CD4-positive, alpha-beta T cell treated with Interleukin-17A for 4 hours (primary cell): ENCODE results near the gene LIPK.
"Not testable (repeated sequence)": the region's sequence is repeated elsewhere in the genome, so short reads cannot be mapped to it uniquely, and the experiment has no call there.

ENCODE experiments used
- DNase-seq: peaks from one replicate; pipeline ENCODE4 v3.0.0-alpha.2; 2020; ENCODE audit warnings: mixed read lengths

LIPK gene

GRCh38 chr10:88705958-88706357, at the start of gene LIPK:
Gene LIPK (plus strand): TSS chr10:88706249. CDS start chr10:88724544, 18,295 bp downstream.
- no peak for DNase-seq

GRCh38 chr10:88657901-88658300, 48.1 kb upstream of the LIPK start:
- no peak for DNase-seq

- DNase-seq: no peak
Measured at GRCh38 chr10:88659725-88660597, 46.1 kb upstream of the LIPK start.

GRCh38 chr10:88660598-88660884, 45.5 kb upstream of the LIPK start:
- DNase-seq: no peak

- DNase-seq: no peak
Measured at GRCh38 chr10:88661018-88661417, 45.0 kb upstream of the LIPK start.

GRCh38 chr10:88661577-88661976, 44.5 kb upstream of the LIPK start:
- no peak for DNase-seq

GRCh38 chr10:88663153-88663552, 42.9 kb upstream of the LIPK start:
- not testable (repeated sequence) for DNase-seq

GRCh38 chr10:88664142-88664541, 41.9 kb upstream of the LIPK start, which contains the start of gene LIPF:
Gene LIPF (plus strand): TSS chr10:88664442. CDS start chr10:88667298, 2,856 bp downstream.
- no peak for DNase-seq

GRCh38 chr10:88668465-88668864, 37.6 kb upstream of the LIPK start:
- no peak for DNase-seq

- DNase-seq: no peak
Measured at GRCh38 chr10:88670497-88670896, 35.6 kb upstream of the LIPK start.

- DNase-seq: no peak
Measured at GRCh38 chr10:88672041-88672440, 34.0 kb upstream of the LIPK start.

GRCh38 chr10:88676283-88677060, 29.6 kb upstream of the LIPK start:
- no peak for DNase-seq

- DNase-seq: no peak
Measured at GRCh38 chr10:88680958-88681357, 25.1 kb upstream of the LIPK start.

GRCh38 chr10:88682491-88682890, 23.6 kb upstream of the LIPK start:
- DNase-seq: no peak

- peak; percentile 5 for DNase-seq
Measured at GRCh38 chr10:88687853-88688467, 18.1 kb upstream of the LIPK start.

- DNase-seq: no peak
Measured at GRCh38 chr10:88689366-88689765, 16.7 kb upstream of the LIPK start.

GRCh38 chr10:88693392-88694020, 12.5 kb upstream of the LIPK start:
- DNase-seq: no peak

- DNase-seq: no peak
Measured at GRCh38 chr10:88702848-88703597, 3.0 kb upstream of the LIPK start.

GRCh38 chr10:88707429-88708155, 1.5 kb downstream of the LIPK start:
- DNase-seq: no peak

- not testable (repeated sequence) for DNase-seq
Measured at GRCh38 chr10:88709361-88709760, 3.3 kb downstream of the LIPK start.

- DNase-seq: no peak
Measured at GRCh38 chr10:88715517-88715916, 9.5 kb downstream of the LIPK start.

- DNase-seq: no peak
Measured at GRCh38 chr10:88721392-88721791, 15.3 kb downstream of the LIPK start.
